ENCODE measurements around the gene R3HDM2. TPM values are rescaled to one million over a fixed set of nuclear protein-coding genes. Genes with fewer than 3 reads are reported as not detected.
"Not testable (repeated sequence)": the region's sequence is repeated elsewhere in the genome, so short reads cannot be mapped to it uniquely, and the experiment has no call there.

Gene R3HDM2
- total RNA-seq, 4 donors from 2014 or later = 30.7 to 40.8 (median 35.5) TPM

DNA sequence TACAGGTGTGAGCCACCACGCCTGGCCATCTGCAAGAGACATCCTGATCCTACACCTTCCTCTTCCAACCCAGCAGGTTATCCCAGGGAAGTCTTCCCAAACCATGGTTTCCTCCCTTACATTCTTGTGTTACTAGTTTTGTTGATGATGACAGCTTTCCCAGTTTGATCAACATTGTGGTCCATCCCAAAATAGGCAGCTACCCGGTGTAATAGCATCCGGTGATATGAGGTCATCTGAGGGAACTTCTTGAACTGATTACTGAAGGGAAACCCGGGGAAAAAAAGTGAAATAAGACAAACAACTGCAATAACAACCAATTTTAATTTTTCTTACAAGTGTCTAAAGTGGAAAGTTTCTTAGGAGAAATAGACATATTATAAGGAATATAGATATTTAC, 134.6 kb downstream of the R3HDM2 start:
- no peaks in the 10 kb centered on the region for H3K9me3 ChIP-seq
- no peak for DNase-seq
- intact Hi-C loops (cut with DNase I) = no loop called here
- H3K4me3 ChIP-seq (replicated peaks in 1 of 3) = no peak overlapping the region
- no peak overlapping the region for H3K27ac ChIP-seq
- H3K4me1 ChIP-seq = peaks cover 11 to 12% of the 10 kb centered on the region in 2 donors
- no peak for TF ChIP-seq POLR2A (IDR thresholded peaks at IDR 0.05)
- TF ChIP-seq, protein P1, sequence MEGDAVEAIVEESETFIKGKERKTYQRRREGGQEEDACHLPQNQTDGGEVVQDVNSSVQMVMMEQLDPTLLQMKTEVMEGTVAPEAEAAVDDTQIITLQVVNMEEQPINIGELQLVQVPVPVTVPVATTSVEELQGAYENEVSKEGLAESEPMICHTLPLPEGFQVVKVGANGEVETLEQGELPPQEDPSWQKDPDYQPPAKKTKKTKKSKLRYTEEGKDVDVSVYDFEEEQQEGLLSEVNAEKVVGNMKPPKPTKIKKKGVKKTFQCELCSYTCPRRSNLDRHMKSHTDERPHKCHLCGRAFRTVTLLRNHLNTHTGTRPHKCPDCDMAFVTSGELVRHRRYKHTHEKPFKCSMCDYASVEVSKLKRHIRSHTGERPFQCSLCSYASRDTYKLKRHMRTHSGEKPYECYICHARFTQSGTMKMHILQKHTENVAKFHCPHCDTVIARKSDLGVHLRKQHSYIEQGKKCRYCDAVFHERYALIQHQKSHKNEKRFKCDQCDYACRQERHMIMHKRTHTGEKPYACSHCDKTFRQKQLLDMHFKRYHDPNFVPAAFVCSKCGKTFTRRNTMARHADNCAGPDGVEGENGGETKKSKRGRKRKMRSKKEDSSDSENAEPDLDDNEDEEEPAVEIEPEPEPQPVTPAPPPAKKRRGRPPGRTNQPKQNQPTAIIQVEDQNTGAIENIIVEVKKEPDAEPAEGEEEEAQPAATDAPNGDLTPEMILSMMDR (IDR thresholded peaks at IDR 0.05) = no peak
- peaks cover 10 to 28% of the 10 kb centered on the region in 2 donors for H3K36me3 ChIP-seq
- H3K27me3 ChIP-seq = no peaks in the 10 kb centered on the region
- 93 to 95% methylated on average over 4 of the region's 4 CpGs for WGBS, 2 donors

DNA sequence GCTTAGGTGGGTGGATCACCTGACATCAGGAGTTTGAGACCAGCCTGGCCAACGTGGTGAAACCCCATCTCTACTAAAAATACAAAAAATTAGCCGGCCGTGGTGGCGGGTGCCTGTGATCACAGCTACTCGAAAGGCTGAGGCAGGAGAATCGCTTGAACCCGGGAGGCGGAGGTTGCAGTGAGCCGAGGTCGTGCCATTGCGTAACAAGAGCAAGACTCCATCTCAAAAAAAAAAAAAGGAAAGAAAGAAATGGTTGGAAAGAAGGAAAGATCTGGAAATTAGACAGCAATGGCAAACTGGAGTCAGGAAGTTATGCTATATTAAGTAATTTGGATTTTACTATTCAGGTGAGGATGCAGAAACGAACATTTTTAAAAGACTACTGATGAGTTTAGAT, 148.8 kb downstream of the R3HDM2 start:
- H3K4me1 ChIP-seq; H3K4me3 ChIP-seq (replicated peaks in 1 of 3); intact Hi-C loops (cut with DNase I); H3K27ac ChIP-seq; H3K9me3 ChIP-seq; DNase-seq; H3K27me3 ChIP-seq: not testable (repeated sequence)
- peaks cover 10 to 15% of the 10 kb centered on the region in 2 donors for H3K36me3 ChIP-seq
- WGBS, 2 donors = 91 to 94% methylated on average over 12 of the region's 12 CpGs

DNA sequence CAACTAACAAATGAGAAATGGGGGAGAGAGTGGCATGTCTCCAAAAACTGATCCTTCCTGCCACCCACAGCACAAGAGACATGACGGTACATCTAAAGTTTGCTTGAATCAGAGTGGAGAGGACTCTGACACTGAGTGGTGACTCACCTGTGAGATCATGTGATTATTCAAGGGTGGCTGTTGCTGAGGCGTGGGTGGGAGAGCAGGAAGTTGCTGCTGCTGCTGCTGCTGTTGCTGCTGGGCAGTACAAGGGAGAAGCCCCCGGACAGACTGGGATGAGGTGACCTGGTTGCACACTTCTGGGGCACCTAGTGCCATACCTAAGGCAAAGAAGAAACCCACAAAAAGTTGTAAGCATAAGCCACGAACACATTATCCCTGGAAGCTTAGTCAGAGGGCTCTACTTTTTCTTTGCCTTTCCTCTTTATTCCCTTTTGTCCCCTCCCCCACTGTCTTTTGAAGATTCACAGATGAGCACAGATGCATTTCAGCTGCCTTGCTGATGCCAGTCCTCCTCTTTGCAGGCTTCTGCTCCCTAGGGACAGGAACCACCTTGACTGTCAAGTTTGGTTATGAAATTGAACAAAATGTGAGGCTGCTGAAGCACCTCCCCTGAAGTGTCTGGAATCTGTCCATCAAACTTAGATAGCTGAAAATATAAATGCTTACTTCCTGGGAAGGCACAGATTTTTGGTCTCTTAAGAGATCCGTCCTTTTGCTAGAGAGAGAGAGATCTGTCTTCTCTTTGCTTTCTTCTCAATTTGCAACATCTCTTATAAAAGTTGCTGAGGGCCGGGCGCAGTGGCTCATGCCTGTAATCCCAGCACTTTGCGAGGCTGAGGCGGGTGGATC, 150.4 kb downstream of the R3HDM2 start:
- Histone ChIP-seq H3K4me3 (replicated peaks in 1 of 3) (no peak overlapping the region), H3K9me3 (no peaks in the 10 kb centered on the region), H3K4me1 (peaks cover 0 to 9% of the 10 kb centered on the region in 2 donors), H3K36me3 (peaks cover 10 to 20% of the 10 kb centered on the region in 2 donors), H3K27ac (peak overlapping the region; percentile 25 to 63 (median 56)), H3K27me3 (no peaks in the 10 kb centered on the region)
- peak; percentile 61 to 73 for DNase-seq
- 74 to 75% methylated on average over 9 of the region's 9 CpGs for WGBS, 2 donors
- no peak for TF ChIP-seq POLR2A (IDR thresholded peaks at IDR 0.05)
- TF ChIP-seq, protein P1 (IDR thresholded peaks at IDR 0.05) = no peak
- intact Hi-C loops (cut with DNase I) = no loop called here

DNA sequence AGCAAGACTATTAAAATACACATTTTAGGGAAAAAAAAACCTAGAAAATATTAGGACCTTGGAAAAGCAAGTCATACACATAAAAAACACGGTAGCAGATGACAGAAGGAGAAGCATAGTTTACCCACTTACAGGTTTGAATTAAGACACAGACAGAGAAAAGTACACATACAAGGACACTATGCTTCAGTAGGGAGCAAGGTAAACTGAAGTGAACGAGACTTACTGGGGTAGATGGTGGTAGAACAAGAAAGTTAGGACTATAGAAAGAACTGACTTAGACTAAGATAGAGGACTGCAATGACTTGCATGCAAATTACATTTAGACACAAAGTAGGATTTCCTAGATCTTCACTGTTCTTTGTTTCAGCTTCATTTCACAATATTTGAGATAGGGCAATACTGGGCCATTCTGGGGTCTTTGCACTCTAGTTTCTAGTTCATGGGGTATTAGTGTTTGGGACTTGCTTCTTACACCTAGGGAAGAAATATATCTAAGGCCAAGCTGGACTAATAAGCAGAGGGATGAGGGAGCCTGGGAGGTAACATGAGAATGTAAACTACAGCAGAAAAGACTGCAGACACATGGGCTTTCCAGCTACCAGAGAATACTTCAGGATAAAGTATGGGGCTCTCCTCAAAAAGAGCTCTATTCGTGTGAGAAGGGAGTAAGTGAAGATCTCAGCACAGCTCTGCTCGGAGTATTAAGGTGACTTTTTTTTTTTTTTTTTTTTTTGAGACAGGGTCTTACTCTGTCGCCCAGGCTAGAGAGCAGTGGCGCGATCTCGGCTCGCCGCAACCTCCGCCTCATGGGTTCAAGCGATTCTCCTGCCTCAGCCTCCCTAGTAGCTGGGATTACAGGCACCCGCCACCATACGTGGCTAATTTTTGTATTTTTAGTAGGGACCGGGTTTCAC, 152.1 kb downstream of the R3HDM2 start:
- no peak for DNase-seq
- no peak overlapping the region for H3K4me3 ChIP-seq (replicated peaks in 1 of 3)
- intact Hi-C loops (cut with DNase I) = no loop called here
- H3K36me3 ChIP-seq = peaks cover 9 to 22% of the 10 kb centered on the region in 2 donors
- H3K4me1 ChIP-seq = peaks cover 0 to 11% of the 10 kb centered on the region in 2 donors
- H3K27ac ChIP-seq = no peak overlapping the region
- no peaks in the 10 kb centered on the region for H3K27me3 ChIP-seq
- TF ChIP-seq, protein P1 (IDR thresholded peaks at IDR 0.05) = no peak
- TF ChIP-seq POLR2A (IDR thresholded peaks at IDR 0.05) = no peak
- 93 to 95% methylated on average over 15 of the region's 15 CpGs for WGBS, 2 donors
- no peaks in the 10 kb centered on the region for H3K9me3 ChIP-seq

DNA sequence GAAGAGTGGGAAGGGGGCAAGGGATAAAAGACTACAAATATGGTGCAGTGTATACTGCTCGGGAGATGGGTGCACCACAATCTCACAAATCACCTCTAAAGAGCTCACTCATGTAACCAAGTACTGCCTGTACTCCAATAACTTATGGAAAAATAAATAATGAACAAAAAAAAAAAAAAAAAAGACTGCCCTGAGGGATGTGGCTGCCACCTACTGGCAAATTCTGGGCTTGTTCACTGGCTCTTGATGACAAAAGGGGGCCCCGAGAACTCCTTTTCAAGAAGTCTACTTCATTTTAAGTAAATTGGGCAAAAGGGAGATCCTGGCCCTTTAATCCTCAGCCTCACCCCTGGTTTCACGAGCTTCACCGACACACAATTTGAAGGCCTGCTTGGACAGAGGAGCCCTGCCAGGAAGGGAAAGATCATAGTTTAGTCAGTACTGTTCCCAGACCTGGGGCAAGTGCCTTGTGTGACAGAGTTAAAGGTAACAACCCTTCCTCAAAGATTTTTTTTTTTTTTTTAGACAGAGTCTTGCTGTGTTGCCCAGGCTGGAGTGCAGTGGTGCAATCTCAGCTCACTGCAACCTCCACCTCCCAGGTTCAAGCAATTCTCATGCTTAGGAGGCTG, 153.8 kb downstream of the R3HDM2 start:
- Histone ChIP-seq H3K36me3 (peaks cover 0 to 23% of the 10 kb centered on the region in 2 donors), H3K27me3 (no peaks in the 10 kb centered on the region), H3K27ac (no peak overlapping the region), H3K9me3 (no peaks in the 10 kb centered on the region), H3K4me3 (replicated peaks in 1 of 3) (no peak overlapping the region), H3K4me1 (peaks cover 13 to 27% of the 10 kb centered on the region in 2 donors)
- intact Hi-C loops (cut with DNase I) = no loop called here
- no peak for DNase-seq
- TF ChIP-seq POLR2A (IDR thresholded peaks at IDR 0.05) = no peak
- TF ChIP-seq, protein P1 (IDR thresholded peaks at IDR 0.05) = peak in 1 of 6 experiments; percentile 26
- 77 to 88% methylated on average over 4 of the region's 4 CpGs for WGBS, 2 donors

DNA sequence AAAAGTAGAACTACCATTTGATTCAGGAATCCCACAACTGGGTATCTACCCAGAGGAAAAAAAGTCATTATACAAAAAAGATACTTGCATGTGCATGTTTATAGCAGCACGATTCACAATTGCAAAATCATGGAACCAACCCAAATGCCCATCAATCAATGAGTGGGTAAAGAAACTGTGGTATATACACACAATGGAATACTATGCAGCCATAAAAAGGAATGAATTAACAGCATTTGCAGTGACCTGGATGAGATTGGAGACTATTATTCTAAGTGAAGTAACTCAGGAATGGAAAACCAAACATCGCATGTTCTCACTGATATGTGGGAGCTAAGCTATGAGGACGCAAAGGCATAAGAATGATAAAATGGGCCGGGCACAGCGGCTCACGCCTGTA, 154.6 kb downstream of the R3HDM2 start:
- DNase-seq; intact Hi-C loops (cut with DNase I); H3K4me3 ChIP-seq (replicated peaks in 1 of 3); H3K27me3 ChIP-seq; H3K9me3 ChIP-seq; H3K27ac ChIP-seq: not testable (repeated sequence)
- H3K36me3 ChIP-seq = peaks cover 0 to 23% of the 10 kb centered on the region in 2 donors
- WGBS, 2 donors = 97 to 98% methylated on average over 6 of the region's 6 CpGs
- H3K4me1 ChIP-seq = peaks cover 13 to 27% of the 10 kb centered on the region in 2 donors
